ENCODE results near the gene IGFALS.

DNA sequence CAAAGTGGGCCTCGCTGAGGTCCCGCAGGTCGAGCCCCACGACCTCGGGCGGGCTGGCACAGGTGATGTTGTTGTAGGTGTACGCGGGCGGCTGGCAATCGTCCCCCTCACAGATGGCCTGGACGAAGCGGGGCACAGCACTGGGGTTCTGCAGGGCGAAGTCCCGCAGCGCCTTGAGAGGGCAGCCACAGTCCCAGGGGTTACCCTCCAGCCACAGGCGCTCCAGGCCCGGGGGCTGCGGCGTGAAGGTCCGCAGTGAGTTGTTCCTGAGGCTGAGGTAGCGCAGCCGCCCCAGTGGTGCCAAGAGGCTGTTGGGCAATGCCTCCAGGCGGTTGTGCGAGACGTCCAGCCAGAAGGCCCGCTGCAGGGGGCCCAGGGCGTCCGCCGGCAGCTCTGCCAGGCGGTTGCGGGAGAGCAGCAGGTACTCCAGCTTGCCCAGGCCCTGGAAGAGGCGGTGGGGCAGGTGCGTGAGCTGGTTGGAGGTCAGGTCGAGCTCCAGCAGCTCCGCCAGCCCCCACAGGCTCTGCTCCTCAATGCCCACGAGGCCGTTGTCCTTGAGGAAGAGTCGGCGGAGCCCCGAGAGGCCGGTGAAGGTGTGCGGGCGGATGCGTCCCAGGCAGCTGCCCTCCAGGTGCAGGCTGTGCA is 2.8 kb downstream of the IGFALS start:
- TF ChIP-seq CTCF (IDR thresholded peaks at IDR 0.05; ENCODE audit: insufficient read depth, low read length, poor library complexity, severe bottlenecking), result no peak
- TF ChIP-seq EZH2phosphoT487 (conservative IDR thresholded peaks at IDR 0.05; ENCODE audit: low read length), result no peak
